GM18907 (cell line): ENCODE results near the gene USE1.

Source experiments
- ATAC-seq: cut with Tn5 transposase; IDR thresholded peaks from one replicate; pipeline ENCODE4 v1.9.1; 2021; ENCODE audit warnings: mild to moderate bottlenecking, moderate library complexity; ENCODE audit not compliant: unreplicated experiment

Gene USE1

GRCh38 chr19:17202713-17203112 lies 12.4 kb upstream of the USE1 start:
- ATAC-seq = no peak

DNA sequence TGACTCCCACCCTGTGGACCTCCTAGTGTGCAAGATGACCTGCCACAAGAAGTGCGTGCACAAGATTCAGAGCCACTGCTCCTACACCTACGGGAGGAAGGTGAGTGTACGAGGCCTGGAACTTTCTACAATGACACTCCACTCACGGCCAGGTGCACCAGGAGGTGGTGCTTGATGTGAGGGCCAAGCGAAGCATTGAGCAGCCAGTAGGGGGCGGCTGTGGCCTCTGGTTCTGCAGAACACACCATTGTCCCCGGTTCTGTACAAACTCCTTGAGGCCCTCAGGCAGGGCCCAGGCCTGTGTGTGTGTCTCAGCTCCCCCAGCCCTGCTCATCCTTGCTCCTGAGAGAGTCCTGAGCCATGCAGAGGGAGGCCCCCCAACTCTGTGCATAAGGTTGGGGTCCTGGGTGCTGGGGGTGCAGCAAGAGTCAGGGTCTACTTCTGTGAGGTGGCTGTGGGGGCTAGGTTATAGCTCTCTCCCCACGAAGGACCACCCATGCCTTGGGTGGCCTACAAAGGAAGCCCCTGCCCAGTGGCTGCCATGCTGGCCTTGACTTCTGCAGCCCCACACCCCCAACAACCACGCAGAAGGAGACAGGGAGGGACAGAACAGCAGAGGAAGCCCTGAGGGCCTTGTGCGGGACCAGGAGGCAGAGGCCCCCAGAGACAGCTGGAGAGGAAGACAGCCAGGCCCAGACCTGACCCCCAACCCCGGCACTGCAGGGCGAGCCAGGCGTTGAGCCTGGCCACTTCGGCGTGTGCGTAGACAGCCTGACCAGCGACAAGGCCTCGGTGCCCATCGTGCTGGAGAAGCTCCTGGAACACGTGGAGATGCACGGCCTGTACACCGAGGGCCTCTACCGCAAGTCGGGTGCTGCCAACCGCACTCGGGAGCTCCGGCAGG lies 9.7 kb upstream of the USE1 start:
- no peak for ATAC-seq

DNA sequence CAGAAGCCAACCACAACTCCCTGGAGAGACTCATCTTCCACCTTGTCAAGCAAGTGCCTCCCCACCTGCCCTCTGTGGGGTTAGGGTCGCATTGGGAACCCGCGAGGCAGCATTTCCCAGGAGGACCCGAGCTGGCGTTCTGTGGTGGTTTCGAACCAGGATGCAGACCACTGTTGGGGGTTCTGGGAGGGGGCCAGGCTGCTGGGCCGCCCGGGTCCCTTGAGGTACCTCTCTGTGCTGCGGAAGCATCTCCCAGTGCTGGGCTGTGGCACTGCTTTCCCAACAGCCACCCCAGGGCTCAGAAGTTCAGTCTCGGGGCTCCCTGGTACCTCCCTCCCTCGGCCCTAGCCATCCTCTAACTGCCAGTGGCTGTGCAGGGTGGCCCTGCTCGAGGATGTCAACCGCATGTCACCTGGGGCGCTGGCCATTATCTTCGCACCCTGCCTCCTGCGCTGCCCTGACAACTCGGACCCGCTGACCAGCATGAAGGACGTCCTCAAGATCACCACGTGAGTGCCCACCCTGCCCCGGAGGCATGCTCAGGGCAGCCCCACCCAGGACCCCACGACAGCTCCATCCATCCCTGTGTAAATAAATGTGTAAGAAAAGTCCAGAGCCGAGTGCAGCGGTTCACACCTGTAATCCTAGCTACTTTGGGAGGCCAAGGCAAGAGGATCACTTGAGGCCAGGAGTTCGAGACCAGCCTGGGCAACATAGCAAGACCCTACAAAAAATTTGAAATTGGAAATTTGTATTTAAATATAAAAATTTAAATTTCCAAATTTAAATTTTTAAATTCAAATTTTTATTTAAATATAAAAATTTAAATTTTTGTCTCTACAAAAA lies 8.2 kb upstream of the USE1 start:
- ATAC-seq = no peak

DNA sequence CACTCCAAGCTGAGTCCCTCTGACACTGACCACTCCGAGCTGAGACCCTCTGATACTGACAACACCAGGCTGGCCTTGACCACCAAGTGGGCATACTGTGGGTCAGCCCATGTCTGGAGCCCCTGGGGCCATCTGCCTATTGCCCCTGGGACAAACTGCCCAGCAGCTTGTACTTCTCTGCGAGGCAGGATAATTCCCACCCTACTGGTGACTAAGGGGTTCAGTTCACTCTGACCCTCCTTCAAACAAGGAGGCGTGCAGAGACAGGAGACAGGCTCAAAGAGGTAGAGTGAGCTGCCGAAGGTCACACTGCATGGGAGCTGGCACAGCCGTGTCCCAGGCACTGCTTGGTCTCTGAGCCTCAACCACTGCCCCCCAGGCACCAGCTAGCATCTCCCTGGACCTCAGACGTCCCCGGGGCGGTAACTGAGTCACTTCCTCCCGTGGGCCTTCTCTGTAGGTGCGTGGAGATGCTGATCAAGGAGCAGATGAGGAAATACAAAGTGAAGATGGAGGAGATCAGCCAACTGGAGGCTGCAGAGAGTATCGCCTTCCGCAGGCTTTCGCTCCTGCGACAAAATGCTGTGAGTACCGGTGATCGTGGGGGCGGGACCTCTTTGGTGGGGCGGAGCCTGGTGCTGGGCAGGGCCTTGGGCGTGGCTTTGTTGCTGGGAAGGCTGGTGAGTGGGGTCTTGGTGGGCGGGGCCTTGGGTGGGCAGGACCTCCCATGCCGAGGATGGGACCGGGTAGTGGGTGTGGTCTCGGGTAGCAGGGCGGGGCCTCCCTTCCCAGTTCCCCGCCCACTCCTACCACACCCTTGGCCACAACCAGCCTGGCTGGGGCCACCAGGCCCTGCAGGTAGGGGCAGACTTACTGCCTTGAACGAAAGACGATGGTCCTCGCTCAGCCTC lies 5.8 kb upstream of the USE1 start:
- no peak for ATAC-seq

GRCh38 chr19:17210296-17210695 lies 4.9 kb upstream of the USE1 start:
- no peak for ATAC-seq

DNA sequence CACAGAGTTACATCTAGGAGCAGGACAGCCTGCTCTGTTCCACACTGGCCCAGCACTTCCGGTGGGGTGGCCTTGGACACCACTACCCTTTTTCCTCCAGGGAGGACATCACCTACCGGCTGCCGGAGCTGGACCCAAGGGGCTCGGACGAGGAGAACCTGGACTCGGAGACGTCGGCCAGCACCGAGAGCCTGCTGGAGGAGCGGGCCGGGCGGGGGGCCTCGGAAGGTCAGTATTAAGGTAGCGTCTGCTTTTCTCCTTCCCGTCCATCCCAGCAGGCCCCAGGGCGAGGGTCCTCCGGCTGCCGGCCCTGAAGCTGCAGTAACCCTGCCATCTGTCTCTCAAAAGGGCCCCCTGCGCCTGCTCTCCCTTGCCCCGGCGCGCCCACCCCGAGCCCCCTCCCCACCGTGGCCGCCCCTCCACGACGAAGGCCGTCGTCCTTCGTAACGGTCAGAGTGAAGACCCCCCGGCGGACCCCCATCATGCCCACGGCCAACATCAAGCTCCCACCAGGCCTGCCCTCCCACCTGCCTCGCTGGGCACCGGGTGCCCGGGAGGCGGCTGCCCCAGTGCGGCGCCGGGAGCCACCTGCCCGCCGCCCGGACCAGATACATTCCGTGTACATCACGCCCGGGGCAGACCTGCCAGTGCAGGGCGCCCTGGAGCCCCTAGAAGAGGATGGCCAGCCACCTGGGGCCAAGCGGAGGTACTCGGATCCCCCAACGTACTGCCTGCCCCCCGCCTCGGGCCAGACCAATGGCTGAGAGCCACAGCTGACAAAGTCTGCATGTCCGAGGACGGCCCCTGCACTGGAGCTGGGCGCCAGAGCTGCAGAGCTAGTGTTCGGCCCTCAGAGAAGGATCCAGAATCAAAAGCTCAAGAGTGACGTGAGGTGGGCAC lies 3.4 kb upstream of the USE1 start:
- ATAC-seq = no peak

DNA sequence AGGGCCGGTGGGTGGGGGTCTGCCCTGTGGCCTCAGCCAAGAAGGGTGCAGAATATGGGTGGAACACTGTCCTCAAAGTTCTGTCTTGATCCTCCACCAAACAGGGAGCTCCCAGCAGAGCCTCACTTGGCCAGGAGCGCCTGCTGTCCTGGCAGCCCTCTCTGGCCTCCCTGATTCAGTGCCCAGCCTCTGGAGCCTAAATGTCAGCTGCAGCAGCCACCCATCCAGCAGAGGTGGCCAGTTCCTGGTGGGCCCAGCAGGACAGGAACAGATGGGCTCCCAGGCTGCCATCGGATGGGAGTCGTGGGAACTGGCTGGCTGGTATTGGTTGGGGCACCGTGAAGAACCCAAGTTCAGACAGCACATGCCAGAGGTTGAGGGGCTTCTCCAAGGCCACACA lies 1.8 kb upstream of the USE1 start:
- no peak for ATAC-seq

DNA sequence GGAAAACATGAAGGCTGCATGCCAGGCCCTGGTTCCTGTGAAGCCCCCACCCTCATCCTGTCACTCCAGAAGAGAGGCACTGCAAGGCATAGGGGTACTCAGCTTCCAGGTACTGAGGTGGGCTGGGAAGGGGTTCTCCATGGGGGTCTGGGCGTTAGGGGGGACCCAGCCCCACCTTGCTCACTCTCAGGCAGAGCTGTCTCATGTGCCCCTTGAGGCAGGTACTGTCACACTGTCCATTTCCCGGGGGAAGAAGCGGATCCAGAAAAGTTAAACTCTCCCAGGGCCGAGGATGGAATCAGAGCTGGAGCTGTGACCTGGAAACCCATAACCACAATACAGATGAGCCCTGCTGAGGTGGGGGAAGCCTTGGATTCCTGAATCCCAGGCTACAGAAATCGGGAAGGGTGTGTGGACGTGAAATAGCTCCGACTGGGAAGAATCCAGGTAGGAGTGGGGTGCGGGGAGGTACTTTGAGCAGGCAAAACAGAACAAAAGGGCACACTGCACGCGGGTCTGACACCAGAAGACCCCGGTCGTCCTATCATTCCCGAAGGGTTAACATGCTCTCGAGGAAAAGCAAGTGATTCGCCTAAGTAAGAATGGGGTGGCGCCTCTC lies 540 bp upstream of the USE1 start:
- no peak for ATAC-seq

- no peak for ATAC-seq
These were observed 1.0 kb downstream of the USE1 start for GRCh38 chr19:17216058-17216670.

DNA sequence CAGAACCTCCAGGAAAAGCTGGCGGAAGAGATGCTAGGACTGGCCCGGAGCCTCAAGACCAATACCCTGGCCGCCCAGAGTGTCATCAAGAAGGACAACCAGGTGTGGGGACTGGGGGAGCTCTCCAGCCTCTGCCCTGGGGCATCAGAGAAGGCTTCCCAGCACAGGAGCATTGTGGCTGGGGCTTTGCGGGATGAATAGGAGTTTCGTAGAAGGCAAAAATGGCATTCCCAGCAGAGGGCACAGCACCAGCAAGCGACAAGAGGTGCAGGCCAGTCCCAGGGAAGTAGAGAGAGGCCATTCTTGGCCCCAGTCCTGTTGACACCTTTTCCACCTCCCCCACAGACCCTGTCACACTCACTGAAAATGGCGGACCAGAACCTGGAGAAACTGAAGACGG lies 4.1 kb downstream of the USE1 start:
- ATAC-seq = no peak

DNA sequence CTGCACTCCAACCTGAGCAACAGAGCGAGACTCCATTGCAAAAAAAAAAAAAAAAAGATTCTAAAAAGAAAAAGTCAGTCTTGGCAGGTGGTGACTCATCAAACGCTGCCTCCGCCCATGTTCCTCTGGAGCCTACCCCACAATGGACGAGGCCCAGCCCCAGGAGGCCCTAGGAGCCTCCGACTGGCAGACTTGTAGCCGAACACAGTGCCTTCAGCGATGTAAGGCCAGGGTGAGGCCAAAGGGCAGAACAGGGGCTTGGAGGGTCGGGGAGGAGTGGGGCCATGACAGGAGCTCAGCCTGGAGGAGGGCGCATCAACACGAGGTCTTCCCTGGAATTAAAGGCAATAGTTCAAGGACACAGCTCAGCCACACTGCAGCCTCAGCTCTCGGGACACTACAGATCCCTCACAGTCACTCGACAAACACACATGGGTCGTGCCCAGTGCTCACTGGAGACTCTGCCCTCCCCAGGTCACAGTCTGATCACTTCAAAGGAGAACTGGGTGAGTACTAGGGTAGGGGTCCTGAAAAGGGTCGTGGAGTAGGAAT lies 5.1 kb downstream of the USE1 start:
- no peak for ATAC-seq

DNA sequence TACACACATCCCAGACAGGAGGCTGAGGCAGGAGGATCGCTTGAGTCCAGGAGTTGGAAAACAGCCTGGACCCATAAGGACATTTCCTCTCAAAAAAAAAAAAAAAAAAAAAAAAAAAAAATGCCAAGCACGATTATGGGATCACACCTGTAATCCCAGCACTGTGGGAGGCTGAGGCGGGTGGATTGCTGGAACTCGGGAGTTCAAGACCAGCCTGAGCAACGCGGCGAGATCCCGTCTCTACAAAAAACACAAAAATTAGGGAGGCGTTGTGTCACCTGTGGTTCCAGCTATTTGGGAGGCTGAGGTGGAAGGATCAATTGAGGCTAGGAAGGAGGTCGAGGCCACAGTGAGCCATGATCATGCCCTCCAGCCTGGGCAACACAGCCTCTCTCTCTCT lies 9.9 kb downstream of the USE1 start:
- ATAC-seq = no peak

- peak; percentile 85 for ATAC-seq
These were observed 11.1 kb downstream of the USE1 start, which contains the start of gene OCEL1 for GRCh38 chr19:17226002-17226933. Gene OCEL1 (plus strand): TSS chr19:17226226. CDS start chr19:17226248, 22 bp downstream.

GRCh38 chr19:17227798-17228367 lies 12.7 kb downstream of the USE1 start:
- no peak for ATAC-seq

DNA sequence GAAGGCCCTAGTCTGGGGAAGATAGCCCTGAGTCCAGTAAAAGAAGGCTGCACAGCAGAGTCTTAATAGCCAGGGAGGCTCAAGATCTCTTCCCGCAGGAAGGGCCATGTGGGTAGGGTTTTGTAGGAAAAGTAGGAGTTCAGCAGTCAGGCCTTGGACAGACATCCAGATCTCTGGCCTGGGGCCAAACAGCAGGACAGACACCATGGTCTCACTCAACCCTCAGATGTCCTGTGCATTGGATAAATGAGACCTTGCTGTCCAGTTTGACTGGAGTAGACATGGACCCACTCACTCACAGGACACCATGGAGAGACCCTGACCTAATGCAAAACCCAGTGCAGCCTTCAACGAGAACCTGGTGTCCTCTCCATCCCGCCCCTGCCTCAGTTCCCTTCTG lies 14.7 kb downstream of the USE1 start:
- no peak for ATAC-seq

GRCh38 chr19:17232258-17232657 lies 17.1 kb downstream of the USE1 start:
- no peak for ATAC-seq

DNA sequence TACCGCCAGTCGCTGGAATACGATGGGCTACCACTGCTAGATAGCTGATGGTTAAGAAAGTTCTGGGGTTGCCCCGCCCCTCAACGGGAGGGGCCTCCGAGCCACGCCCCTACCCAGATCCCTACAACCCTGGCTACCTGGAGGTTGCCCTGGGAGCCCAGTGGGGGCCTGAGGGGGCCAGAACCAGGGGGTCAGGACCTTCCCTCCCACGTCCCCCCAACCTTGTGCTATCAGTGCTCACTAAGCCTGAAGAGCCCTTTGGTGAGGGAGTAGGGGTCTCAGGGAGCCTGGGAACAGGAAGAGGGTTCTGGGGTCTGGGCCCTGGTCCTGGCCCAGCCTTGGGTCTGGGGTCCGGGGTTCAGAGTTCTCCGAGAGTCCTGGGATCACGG lies 19.7 kb downstream of the USE1 start:
- ATAC-seq = peak; percentile 28
